GM12878 (cell line): ENCODE measurements around the gene HOXC9. TPM values are rescaled to one million over a fixed set of nuclear protein-coding genes. Genes with fewer than 3 reads are reported as not detected.

ENCODE experiments used
- ATAC-seq: fragments of 200-7000 bp; cut with Tn5 transposase; 3 replicates; pipeline ENCODE4 v1.9.1; 2020; ENCODE audit warnings: mild to moderate bottlenecking, moderate library complexity
- BruUV-seq: library from RNA; stranded (reverse); fragments of 400-500 nt; replicated peaks from 2 replicates; lab custom pipeline; 2021; lab: Mats Ljungman, UMichigan
- CTCF ChIA-PET: fragments of 300-600 bp; sonication (Branson Sonifier 250); formaldehyde crosslinking; extraction: SDS; loops from one replicate; lab custom pipeline; 2021; ENCODE audit warnings: inconsistent platforms; lab: Yijun Ruan, JAX
- POLR2A ChIA-PET: fragments of 350-600 bp; formaldehyde crosslinking; extraction: SDS; loops from one replicate; lab custom pipeline; 2021; ENCODE audit warnings: inconsistent platforms; lab: Charles Lee
- RAD21 ChIA-PET: fragments of 300-600 bp; sonication (Branson Sonifier 250); formaldehyde crosslinking; loops from one replicate; lab custom pipeline; 2023; ENCODE audit warnings: antibody characterized with exemption; ENCODE audit not compliant: unreplicated experiment; lab: Charles Lee
- SMC1A ChIA-PET: fragments of 300-600 bp; sonication (Branson Sonifier 250); formaldehyde crosslinking; loops from one replicate; lab custom pipeline; 2023; ENCODE audit not compliant: unreplicated experiment, uncharacterized antibody; lab: Charles Lee
- DNase-seq: peaks from one replicate; pipeline ENCODE4 v3.0.0-alpha.2; 2011; ENCODE audit warnings: low read depth, low spot score
- FAIRE-seq: peaks from 3 replicates; lab custom pipeline; 2011; peaks lifted over from hg19 to GRCh38; lab: Jason Lieb, UNC
- H2AFZ ChIP-seq: 2 replicates; pipeline ENCODE4 v1.6.0; 2011; ENCODE audit warnings: low read depth, low read length, control low read depth; ENCODE audit not compliant: control insufficient read depth
- H3K27ac ChIP-seq: 2 replicates; pipeline ENCODE4 v1.5.1; 2011; ENCODE audit warnings: control low read depth; ENCODE audit not compliant: control insufficient read depth, insufficient read depth
- H3K27me3 ChIP-seq, 2 experiments: replicated peaks in 1 of 2; 2 replicates each; pipeline versions ENCODE4 v1.6.0 to v1.6.1; 2011; ENCODE audit warnings: low read length in 1 of 2; ENCODE audit not compliant: control insufficient read depth in 2 of 2, insufficient read depth in 2 of 2
- H3K36me3 ChIP-seq, 2 experiments: 2 replicates each; pipeline ENCODE4 v1.5.1; 2011; ENCODE audit warnings: low read length in 1 of 2; ENCODE audit not compliant: control insufficient read depth in 2 of 2, insufficient read depth in 2 of 2
- H3K4me1 ChIP-seq: 2 replicates; pipeline ENCODE4 v1.6.1; 2011; ENCODE audit warnings: mild to moderate bottlenecking, low read length, moderate library complexity, mixed read lengths; ENCODE audit not compliant: control insufficient read depth, insufficient read depth
- H3K4me2 ChIP-seq: 2 replicates; pipeline ENCODE4 v1.6.0; 2011; ENCODE audit warnings: control low read depth; ENCODE audit not compliant: control insufficient read depth, insufficient read depth
- H3K4me3 ChIP-seq: fragments of 200-600 bp; sonication (generic); 2 replicates; pipeline ENCODE4 v1.5.1; 2016
- H3K79me2 ChIP-seq: 2 replicates; pipeline ENCODE4 v1.6.0; 2011; ENCODE audit warnings: low read length; ENCODE audit not compliant: control insufficient read depth, insufficient read depth
- H3K9ac ChIP-seq: 2 replicates; pipeline ENCODE4 v1.8.0; 2011; ENCODE audit warnings: low read length, control low read depth, mixed read lengths; ENCODE audit not compliant: control insufficient read depth, insufficient read depth
- H3K9me3 ChIP-seq: replicated peaks from 3 replicates; pipeline ENCODE4 v1.5.1; 2011; ENCODE audit warnings: mild to moderate bottlenecking, low read length; ENCODE audit not compliant: control insufficient read depth, insufficient read depth
- H4K20me1 ChIP-seq: 2 replicates; pipeline ENCODE4 v1.6.0; 2011; ENCODE audit not compliant: control insufficient read depth, insufficient read depth
- BCL11A ChIP-seq: IDR thresholded peaks from 2 replicates; pipeline ENCODE4 v1.6.1; 2011; ENCODE audit warnings: low read depth, low read length
- CHD2 ChIP-seq: IDR thresholded peaks from 2 replicates; pipeline ENCODE4 v1.6.1; 2011; ENCODE audit warnings: low read depth, low read length, improper control_type of control experiment, borderline replicate concordance
- EED ChIP-seq: sonication (generic); IDR thresholded peaks from 2 replicates; pipeline ENCODE4 v1.6.1; 2016; ENCODE audit warnings: antibody characterized with exemption, low read depth
- ESRRA ChIP-seq: IDR thresholded peaks from 2 replicates; pipeline ENCODE4 v1.6.1; 2012; ENCODE audit warnings: mild to moderate bottlenecking, low read length, improper control_type of control experiment
- IRF4 ChIP-seq: IDR thresholded peaks from 2 replicates; pipeline ENCODE4 v1.6.1; 2011; ENCODE audit warnings: low read depth, low read length
- JUNB ChIP-seq: IDR thresholded peaks from 2 replicates; pipeline ENCODE4 v1.6.1; 2016; ENCODE audit warnings: antibody characterized with exemption, mild to moderate bottlenecking
- NKRF ChIP-seq: fragments of 450-650 bp; conservative IDR thresholded peaks from 2 replicates; pipeline ENCODE4 v1.6.1; 2017; ENCODE audit warnings: mild to moderate bottlenecking, moderate library complexity
- NR2F1 ChIP-seq: fragments of 450-650 bp; conservative IDR thresholded peaks from 2 replicates; pipeline ENCODE4 v1.6.1; 2017; ENCODE audit warnings: mild to moderate bottlenecking
- RAD51 ChIP-seq: fragments of 450-650 bp; IDR thresholded peaks from 2 replicates; pipeline ENCODE4 v1.6.1; 2016; ENCODE audit warnings: moderate library complexity, mild to moderate bottlenecking, inconsistent platforms
- SIN3A ChIP-seq: IDR thresholded peaks from 2 replicates; pipeline ENCODE4 v1.6.1; 2012; ENCODE audit warnings: low read depth, low read length, improper control_type of control experiment
- SMC3 ChIP-seq: IDR thresholded peaks from 2 replicates; pipeline ENCODE4 v1.6.1; 2011; ENCODE audit warnings: low read length, improper control_type of control experiment, borderline replicate concordance
- TCF12 ChIP-seq: IDR thresholded peaks from 2 replicates; pipeline ENCODE4 v1.6.1; 2011; ENCODE audit warnings: low read depth, mild to moderate bottlenecking, low read length
- YBX1 ChIP-seq: fragments of 450-650 bp; IDR thresholded peaks from 2 replicates; pipeline ENCODE4 v1.6.1; 2016; ENCODE audit warnings: antibody characterized with exemption
- ZBED1 ChIP-seq: IDR thresholded peaks from 2 replicates; pipeline ENCODE4 v1.6.1; 2016; ENCODE audit warnings: borderline replicate concordance
- WGBS: methylation state at CpG from one replicate; pipeline ENCODE4 v1.1.6; 2016; ENCODE audit warnings: low lambda C conversion rate; ENCODE audit not compliant: insufficient replicate concordance, insufficient coverage; ENCODE audit errors: missing lambda C conversion rate; 5-methylcytosine and 5-hydroxymethylcytosine counted together
- in situ Hi-C: fragments of 300-500 bp; cut with MboI; formaldehyde crosslinking; loops from 9 replicates; pipeline ENCODE4 v1.14.3; 2018; ENCODE audit warnings: mixed read lengths
- intact Hi-C: fragments of 100-400 bp; cut with micrococcal nuclease; formaldehyde crosslinking; loops from one replicate; pipeline ENCODE4 v1.14.2; 2022; ENCODE audit not compliant: unreplicated experiment
- polyA plus RNA-seq, 11 experiments: library from polyadenylated mRNA; depleted of rRNA in 4 of 11; unstranded in 6 of 11; stranded (reverse) in 5 of 11; fragments of >200 nt; fragmentation: Nextera tagmentation in 4 of 11; fragmentation: Illumina TruSeq in 1 of 11; extraction: Ambion mirVana in 4 of 11; extraction: Trizol in 1 of 11; gene quantifications; 1 replicate in 1 of 11; 2 replicates in 10 of 11; pipeline versions ENCODE4 v1.2.1 to v1.2.3, GENCODE V29; 2011 to 2016; ENCODE audit warnings: inconsistent platforms in 2 of 11, missing spikeins in 2 of 11, low read depth in 1 of 11
- total RNA-seq, 4 experiments: library from RNA; depleted of rRNA in 3 of 4; stranded (reverse); fragments of >200 nt in 3 of 4; fragmentation: Illumina TruSeq in 1 of 4; extraction: Trizol in 1 of 4; gene quantifications; 2 replicates each; pipeline versions ENCODE4 v1.2.1 to v1.2.3, GENCODE V29; 2013 to 2021

The HOXC9 gene
- total and polyA plus RNA-seq, 10 of the 15 experiments (the other 5 are each of a cell fraction or from before 2014, with no cell fraction given), result not detected

DNA sequence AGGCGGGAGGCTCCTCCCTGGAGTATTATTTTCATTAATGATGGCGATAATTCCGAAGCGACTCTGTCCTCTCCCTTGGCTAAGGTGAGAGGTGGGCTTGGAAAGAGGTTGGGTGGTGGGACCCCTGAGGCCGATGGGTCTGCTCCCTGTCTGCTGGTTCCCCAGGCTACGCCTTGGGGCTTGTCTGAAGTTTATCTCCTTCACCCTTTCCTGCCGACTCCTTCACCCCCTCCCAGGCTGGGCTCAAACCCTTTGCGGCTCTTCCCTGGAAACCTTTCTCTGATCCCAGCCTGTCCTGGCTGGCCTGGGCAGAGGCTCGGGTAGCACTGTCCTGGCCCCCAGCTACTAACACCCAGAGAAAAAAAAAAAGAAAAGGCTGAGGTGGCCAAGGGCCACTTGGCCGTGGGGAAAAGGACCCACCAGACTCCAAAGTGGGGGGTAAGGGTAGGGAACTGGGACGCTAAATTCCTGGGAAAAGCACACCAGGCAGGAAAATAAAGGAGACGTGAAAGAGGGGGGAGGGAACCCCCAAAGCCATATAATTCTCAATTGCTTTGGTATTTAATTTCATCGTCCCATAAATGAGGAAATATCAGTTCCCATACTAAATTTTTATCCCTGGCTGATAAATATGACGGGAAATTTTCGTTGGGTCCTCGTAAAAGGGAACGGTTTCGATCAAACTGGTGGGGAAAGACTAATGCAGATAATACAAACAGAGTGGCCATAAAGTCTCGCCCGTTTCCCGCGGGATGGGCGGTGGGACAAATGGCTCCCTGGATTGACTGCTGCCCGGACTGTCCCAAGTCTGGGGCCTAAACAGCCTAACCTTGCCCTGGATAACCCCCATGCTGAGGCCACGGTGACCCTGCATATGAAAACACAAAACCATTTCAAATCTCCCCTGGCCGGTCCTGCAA lies 17.1 kb upstream of the HOXC9 start:
- Histone ChIP-seq H3K9ac (no peak overlapping the region), H3K79me2 (no peaks in the 10 kb centered on the region), H3K9me3 (no peaks in the 10 kb centered on the region), H3K4me1 (peaks cover 23% of the 10 kb centered on the region), H3K4me3 (no peak overlapping the region), H2AFZ (no peak overlapping the region), H3K27ac (no peak overlapping the region), H4K20me1 (no peaks in the 10 kb centered on the region), H3K4me2 (no peak overlapping the region), H3K36me3 (no peaks in the 10 kb centered on the region), H3K27me3 (peaks cover 32 to 49% of the 10 kb centered on the region in 2 experiments)
- CTCF ChIA-PET, result no interaction called here
- WGBS, result 21% methylated on average over 26 of the region's 26 CpGs
- in situ Hi-C loops, result no loop called here
- DNase-seq, result no peak
- POLR2A ChIA-PET, result no interaction called here
- no peak for FAIRE-seq
- TF ChIP-seq RAD51 (no peak), TCF12 (no peak), IRF4 (no peak), ESRRA (no peak), BCL11A (no peak)
- ATAC-seq, result no peak
- SMC1A ChIA-PET, result no interaction called here
- no TSS peak for BruUV-seq
- intact Hi-C loops, result loop anchor here (10.0 kb wide), 2 partner anchors 188 to 278 kb away; no protein-coding TSS in a partner anchor
- RAD21 ChIA-PET, result no interaction called here

DNA sequence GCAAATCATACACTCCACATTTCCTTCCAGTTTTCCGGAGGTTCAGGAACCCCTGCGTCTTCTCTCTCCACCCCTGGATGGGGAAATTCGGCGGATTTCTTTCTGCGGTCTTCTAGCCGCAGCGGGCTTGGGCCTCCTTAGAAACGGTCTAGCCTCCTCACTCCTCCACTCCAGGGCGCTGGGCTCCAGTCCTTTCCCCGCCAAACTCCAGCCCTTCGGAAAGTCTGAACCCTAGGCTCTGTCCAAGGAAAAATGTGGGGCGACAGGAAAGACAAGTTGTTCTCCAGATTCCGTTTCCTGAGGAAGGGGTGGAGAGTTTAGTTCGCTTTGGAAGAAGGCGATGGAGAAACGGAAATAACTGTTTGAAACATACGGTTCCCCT lies 16.4 kb upstream of the HOXC9 start:
- Histone ChIP-seq H3K9me3 (no peaks in the 10 kb centered on the region), H3K4me3 (no peak overlapping the region), H4K20me1 (peaks cover 2% of the 10 kb centered on the region; the same call in 1 of the 2 replicates), H3K4me1 (peaks cover 21% of the 10 kb centered on the region), H2AFZ (no peak overlapping the region), H3K36me3 (no peaks in the 10 kb centered on the region), H3K27ac (no peak overlapping the region), H3K9ac (no peak overlapping the region), H3K27me3 (peaks cover 35 to 54% of the 10 kb centered on the region in 2 experiments), H3K4me2 (no peak overlapping the region), H3K79me2 (no peaks in the 10 kb centered on the region)
- ATAC-seq (no peak), FAIRE-seq (no peak), DNase-seq (no peak)
- BruUV-seq, result no TSS peak
- ChIA-PET RAD21 (no interaction called here), CTCF (interaction anchor here (5.5 kb wide), 1 partner anchor 223 kb away, joined by 54 read pairs; no protein-coding TSS in a partner anchor), SMC1A (no interaction called here), POLR2A (no interaction called here)
- in situ Hi-C loops (no loop called here), intact Hi-C loops (loop anchor here (10.0 kb wide), 2 partner anchors 189 to 279 kb away; no protein-coding TSS in a partner anchor)
- 21% methylated on average over 17 of the region's 17 CpGs for WGBS
- TF ChIP-seq CHD2, result no peak
- no peak for TF ChIP-seq SMC3
- no peak for TF ChIP-seq NR2F1
- no peak for TF ChIP-seq SIN3A
- TF ChIP-seq JUNB, result no peak
- TF ChIP-seq YBX1, result no peak
- no peak for TF ChIP-seq EED
- no peak for TF ChIP-seq NKRF
- no peak for TF ChIP-seq ZBED1
